ENCODE results near the gene DNAJB5. TPM values are rescaled to one million over a fixed set of nuclear protein-coding genes. Genes with fewer than 3 reads are reported as not detected.

The DNAJB5 gene
- total RNA-seq, 1 experiment from 2014 or later: 0.79 TPM

- CTCF ChIA-PET: interaction anchor here (0.8 to 1.2 kb wide), 3 partner anchors 9 to 558 kb away, joined by 3 to 4 read pairs (median 3); partner anchors contain the start of gene ATOSB
- Histone ChIP-seq H2AFZ (no peak overlapping the region), H3K27me3 (ENCODE audit: insufficient read depth, low read depth) (no peaks in the 10 kb centered on the region), H3K27ac (no peak overlapping the region), H3K9me2 (ENCODE audit: insufficient read depth) (no peaks in the 10 kb centered on the region), H3K9me3 (ENCODE audit: insufficient read depth, low read depth) (no peaks in the 10 kb centered on the region), H3K4me1 (replicated peaks; ENCODE audit: insufficient read depth) (peaks cover 17% of the 10 kb centered on the region; the same call in 1 of the 2 replicates), H3K4me3 (no peak overlapping the region), H3K4me2 (no peak overlapping the region), H3K79me2 (ENCODE audit: low read depth) (no peaks in the 10 kb centered on the region), H4K20me1 (ENCODE audit: insufficient read depth) (no peaks in the 10 kb centered on the region), H3K36me3 (ENCODE audit: low read depth) (no peaks in the 10 kb centered on the region), H3F3A (ENCODE audit: insufficient read depth, low read depth) (peaks cover 4% of the 10 kb centered on the region; the same call in 1 of the 2 replicates)
- TF ChIP-seq EZH2 (IDR thresholded peaks at IDR 0.05; ENCODE audit: low read depth): no peak
- TF ChIP-seq CTCF (conservative IDR thresholded peaks at IDR 0.05): peak; percentile 67
- POLR2A ChIA-PET (ENCODE audit: unreplicated experiment): interaction anchor here (0.6 kb wide), 1 partner anchor 33 kb away, joined by 14 read pairs; no protein-coding TSS in a partner anchor
- DNase-seq: peak in 1 of 2 experiments; percentile 22
- no TSS peak for BruUV-seq (replicated peaks)
- intact Hi-C loops (cut with micrococcal nuclease; ENCODE audit: unreplicated experiment): loop anchor here (2.0 kb wide), 1 partner anchor 96 kb away; no protein-coding TSS in a partner anchor
These were observed 4.8 kb downstream of the DNAJB5 start for GRCh38 chr9:34994260-34994899.

- peak overlapping the region; percentile 31; the same call in 1 of the 2 replicates for H3K4me2 ChIP-seq
- TF ChIP-seq EZH2 (IDR thresholded peaks at IDR 0.05; ENCODE audit: low read depth) (no peak), CTCF (conservative IDR thresholded peaks at IDR 0.05) (no peak)
- no peaks in the 10 kb centered on the region for H3K79me2 ChIP-seq (ENCODE audit: low read depth)
- CTCF ChIA-PET: interaction anchor here (0.8 to 1.2 kb wide), 3 partner anchors 10 to 558 kb away, joined by 3 to 4 read pairs (median 3); partner anchors contain the start of gene ATOSB
- no peaks in the 10 kb centered on the region for H4K20me1 ChIP-seq (ENCODE audit: insufficient read depth)
- H3K4me3 ChIP-seq: no peak overlapping the region
- POLR2A ChIA-PET (ENCODE audit: unreplicated experiment): interaction anchor here (0.6 kb wide), 1 partner anchor 33 kb away, joined by 14 read pairs; no protein-coding TSS in a partner anchor
- H3F3A ChIP-seq (ENCODE audit: insufficient read depth, low read depth): peaks cover 4% of the 10 kb centered on the region; the same call in 1 of the 2 replicates
- intact Hi-C loops (cut with micrococcal nuclease; ENCODE audit: unreplicated experiment): loop anchor here (2.0 kb wide), 1 partner anchor 96 kb away; no protein-coding TSS in a partner anchor
- no peaks in the 10 kb centered on the region for H3K9me3 ChIP-seq (ENCODE audit: insufficient read depth, low read depth)
- H3K27me3 ChIP-seq (ENCODE audit: insufficient read depth, low read depth): no peaks in the 10 kb centered on the region
- peaks cover 17% of the 10 kb centered on the region; the same call in 1 of the 2 replicates for H3K4me1 ChIP-seq (replicated peaks; ENCODE audit: insufficient read depth)
- H3K27ac ChIP-seq: no peak overlapping the region
- no peaks in the 10 kb centered on the region for H3K9me2 ChIP-seq (ENCODE audit: insufficient read depth)
- no peaks in the 10 kb centered on the region for H3K36me3 ChIP-seq (ENCODE audit: low read depth)
- no peak overlapping the region for H2AFZ ChIP-seq
- BruUV-seq (replicated peaks): no TSS peak
- DNase-seq: no peak
These were observed 5.5 kb downstream of the DNAJB5 start for GRCh38 chr9:34994900-34995669.

GRCh38 chr9:34995670-34996060 is 6.1 kb downstream of the DNAJB5 start:
- no peak overlapping the region for H2AFZ ChIP-seq
- no peaks in the 10 kb centered on the region for H3K9me2 ChIP-seq (ENCODE audit: insufficient read depth)
- no peak for DNase-seq
- peaks cover 4% of the 10 kb centered on the region; the same call in 1 of the 2 replicates for H3F3A ChIP-seq (ENCODE audit: insufficient read depth, low read depth)
- BruUV-seq (replicated peaks): no TSS peak
- ChIA-PET CTCF (no interaction called here), POLR2A (ENCODE audit: unreplicated experiment) (no interaction called here)
- H3K9me3 ChIP-seq (ENCODE audit: insufficient read depth, low read depth): no peaks in the 10 kb centered on the region
- H3K4me2 ChIP-seq: peak overlapping the region; percentile 31; the same call in 1 of the 2 replicates
- no peaks in the 10 kb centered on the region for H3K79me2 ChIP-seq (ENCODE audit: low read depth)
- no peaks in the 10 kb centered on the region for H4K20me1 ChIP-seq (ENCODE audit: insufficient read depth)
- peaks cover 20% of the 10 kb centered on the region; the same call in 1 of the 2 replicates for H3K4me1 ChIP-seq (replicated peaks; ENCODE audit: insufficient read depth)
- no peaks in the 10 kb centered on the region for H3K27me3 ChIP-seq (ENCODE audit: insufficient read depth, low read depth)
- intact Hi-C loops (cut with micrococcal nuclease; ENCODE audit: unreplicated experiment): loop anchor here (2.0 kb wide), 1 partner anchor 97 kb away; no protein-coding TSS in a partner anchor
- TF ChIP-seq EZH2 (IDR thresholded peaks at IDR 0.05; ENCODE audit: low read depth): no peak
- no peaks in the 10 kb centered on the region for H3K36me3 ChIP-seq (ENCODE audit: low read depth)
- no peak overlapping the region for H3K4me3 ChIP-seq
- H3K27ac ChIP-seq: no peak overlapping the region

Data from PC-9 (cell line).